SHP77 (cell line): ENCODE results near the gene ANKDD1A.

Experiments
- DNase-seq, 2 experiments: peaks; one replicate each; lab custom pipeline; 2025; lab: John Stamatoyannopoulos, UW

The ANKDD1A gene

DNA sequence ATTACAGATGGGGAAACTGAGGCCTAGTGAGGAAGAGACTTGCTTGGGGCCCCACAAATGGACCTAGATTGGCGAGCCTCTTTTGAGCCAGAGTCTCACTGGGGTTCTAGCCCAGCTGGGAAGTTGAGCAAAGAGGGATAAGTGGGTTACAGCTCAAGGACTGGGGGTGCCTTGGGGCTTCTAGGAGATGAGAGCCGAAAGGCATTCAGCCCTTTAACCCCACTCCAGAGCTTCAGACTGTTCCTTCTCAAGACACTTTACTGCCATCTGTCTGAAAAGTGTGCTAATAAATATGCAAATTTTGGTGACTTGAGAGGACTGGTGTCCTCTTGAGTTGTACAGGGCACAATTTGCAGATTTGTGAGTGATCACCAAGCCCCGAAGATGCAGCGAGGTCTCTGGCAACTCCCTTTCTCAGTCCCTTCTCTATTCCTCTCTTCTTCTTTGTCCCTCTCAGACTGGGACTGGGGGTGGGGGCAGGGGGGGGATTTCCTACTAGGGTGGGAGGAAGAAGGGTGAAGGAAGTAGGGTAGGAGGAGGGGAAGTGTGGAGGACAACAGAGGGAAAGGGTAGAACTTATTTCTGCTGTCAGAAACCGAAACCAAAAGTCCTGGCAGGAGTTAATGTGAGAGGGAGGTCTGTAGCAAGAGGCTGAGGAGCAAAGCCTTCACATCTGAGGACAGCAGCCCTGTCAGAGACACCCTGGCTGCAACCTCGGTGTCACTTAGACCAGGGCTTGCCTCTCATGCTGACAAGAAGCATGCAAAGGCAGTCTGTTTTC is 16.2 kb upstream of the ANKDD1A start:
- no peak for DNase-seq

DNA sequence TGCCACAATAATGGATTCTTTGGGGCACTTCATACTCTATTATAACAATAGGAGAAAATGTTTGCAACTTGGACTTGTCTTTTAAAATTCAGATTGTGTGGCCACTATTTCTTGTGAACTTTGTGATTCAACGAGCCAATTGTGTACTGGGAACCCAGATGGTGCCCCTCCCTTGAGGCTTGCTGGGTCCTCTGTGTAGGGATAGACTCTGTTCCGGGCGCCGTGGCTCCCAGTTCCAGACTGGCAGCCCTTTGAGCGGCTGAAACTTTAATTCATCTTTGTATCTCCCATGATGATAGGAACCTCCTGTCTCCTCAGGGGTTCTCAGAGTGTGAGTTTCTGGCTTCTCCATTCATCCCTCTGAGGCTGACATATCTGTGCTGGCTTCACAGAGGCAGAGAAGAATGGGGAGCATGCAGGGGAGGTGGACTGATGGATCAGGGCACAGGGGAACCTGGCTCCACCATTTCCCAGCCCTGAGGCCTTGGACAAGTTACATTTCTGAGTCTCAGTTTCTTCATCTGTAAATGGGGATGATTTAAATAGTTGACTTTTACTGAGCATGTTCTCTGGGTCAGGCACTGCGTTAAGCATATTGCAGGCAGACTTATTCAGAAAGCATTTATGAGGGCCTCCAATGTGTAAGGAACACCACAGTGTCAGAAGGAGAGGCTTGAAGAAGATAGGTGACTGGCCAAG is 15.2 kb upstream of the ANKDD1A start:
- DNase-seq = no peak

DNA sequence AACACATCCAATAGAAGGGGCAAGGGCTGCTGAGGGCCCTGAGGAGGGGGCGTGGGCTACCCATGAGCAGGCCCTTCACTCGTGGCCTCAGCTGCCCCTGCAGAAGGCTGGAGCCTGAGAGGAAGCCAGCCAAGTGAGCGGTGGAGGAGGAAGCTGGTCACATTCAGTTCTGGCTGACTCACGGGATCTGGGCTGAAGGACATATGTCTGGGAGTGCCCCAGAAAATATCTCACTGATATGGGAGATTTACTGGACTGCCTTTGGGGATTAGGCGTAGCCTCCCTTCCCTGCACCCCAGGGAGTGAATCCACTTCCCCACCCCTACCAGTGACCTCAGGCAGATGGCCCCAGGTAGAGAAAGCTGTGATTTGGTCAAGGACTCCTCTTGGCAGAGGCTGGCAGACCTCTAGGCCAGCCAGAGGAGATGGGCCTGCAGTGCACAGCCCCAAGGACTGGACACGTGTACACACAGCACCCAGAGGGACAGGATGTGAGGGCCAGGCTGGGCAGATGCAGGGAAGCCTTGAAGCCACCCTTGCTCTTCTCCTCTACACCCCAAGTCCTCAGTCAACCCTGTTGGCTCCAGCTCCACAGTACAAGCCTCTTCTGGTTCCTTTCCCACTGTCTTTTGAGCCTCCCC is 14.2 kb upstream of the ANKDD1A start:
- no peak for DNase-seq

DNA sequence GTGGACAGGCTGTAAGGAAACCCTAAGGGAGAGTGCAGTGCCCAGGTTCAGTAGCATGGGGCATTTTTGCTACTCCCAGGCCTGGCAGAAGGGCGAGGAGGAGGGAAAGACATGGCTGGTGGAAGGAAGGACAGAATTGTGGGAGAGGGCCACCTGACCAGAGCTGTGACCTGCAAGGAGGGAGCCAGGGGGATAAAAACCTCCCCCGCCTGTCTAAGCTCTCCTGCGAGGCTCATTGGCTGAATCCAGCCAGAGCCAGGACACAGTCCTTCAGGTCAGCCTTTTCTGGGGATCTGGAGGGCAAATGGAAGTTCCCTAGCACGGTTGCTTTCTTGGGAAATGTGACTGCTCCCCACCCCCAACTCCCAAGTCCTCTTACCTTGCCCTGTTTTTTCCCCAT is 13.3 kb upstream of the ANKDD1A start:
- no peak for DNase-seq

- DNase-seq = no peak
Measured at GRCh38 chr15:64901141-64901540, 10.6 kb upstream of the ANKDD1A start.

GRCh38 chr15:64901914-64902313 is 9.8 kb upstream of the ANKDD1A start:
- no peak for DNase-seq

DNA sequence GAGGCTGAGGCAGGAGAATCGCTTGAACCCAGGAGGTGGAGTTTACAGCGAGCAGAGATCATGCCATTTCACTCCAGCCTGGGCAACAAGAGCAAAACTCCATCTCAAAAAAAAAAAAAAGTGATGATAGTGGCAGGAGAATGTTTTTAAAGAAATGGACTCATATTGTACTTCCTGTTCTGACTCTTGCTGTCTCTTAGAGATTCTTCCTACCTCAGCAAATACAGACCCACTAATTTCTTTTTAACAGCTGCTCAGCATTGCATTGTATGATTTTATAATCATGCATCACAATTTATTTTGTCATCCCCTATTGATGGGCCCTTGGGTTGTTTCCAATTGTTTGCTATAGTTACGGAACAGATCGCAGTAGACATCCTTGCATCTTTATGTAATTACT is 8.8 kb upstream of the ANKDD1A start:
- no peak for DNase-seq

DNA sequence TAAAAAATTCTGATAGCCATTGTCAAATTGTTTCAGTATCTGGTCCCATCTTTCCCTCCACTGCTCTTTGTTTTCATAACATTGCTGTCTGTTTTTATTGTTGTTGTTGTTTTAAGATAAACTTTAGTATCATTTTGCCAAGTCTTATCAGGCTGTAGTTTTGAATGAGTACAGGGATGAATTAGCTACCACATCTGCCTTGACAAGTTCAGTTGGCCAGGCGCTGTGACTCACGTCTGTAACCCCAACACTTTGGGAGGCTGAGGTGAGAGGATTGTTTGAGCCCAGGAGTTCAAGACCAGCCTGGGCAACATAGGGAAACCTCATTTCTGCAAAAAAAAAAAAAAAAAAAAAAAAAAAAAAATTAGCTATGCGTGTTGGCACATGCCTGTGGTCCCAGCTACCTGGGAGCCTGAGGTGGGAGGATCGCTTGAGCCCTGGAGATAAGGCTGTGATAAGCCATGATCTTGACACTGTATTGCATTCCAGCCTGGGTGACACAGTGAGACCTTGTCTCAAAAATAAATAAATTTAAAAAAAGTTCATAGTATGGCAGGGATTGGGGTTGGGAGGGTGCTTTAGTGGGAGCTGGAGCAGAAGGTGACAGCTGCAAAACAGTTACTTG is 8.3 kb upstream of the ANKDD1A start:
- DNase-seq = no peak

DNA sequence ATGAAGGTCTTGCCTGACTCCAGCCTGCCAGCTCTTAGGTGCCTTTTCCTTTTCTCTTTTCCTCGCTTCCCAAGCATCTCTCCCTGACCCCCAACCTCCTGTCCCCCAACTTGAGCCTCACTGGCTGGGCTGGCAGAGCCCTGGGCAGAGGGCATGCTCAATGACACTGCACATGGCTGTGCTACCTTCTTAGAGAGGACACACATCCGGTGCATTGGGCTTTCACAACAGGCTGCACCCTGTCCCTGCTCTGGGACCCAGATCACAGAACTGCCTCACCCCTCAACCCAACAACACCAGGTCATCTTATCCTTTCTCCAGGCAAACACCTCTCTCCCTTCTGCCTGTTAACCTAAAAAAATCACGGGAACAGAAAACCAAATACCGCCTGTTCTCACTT is 7.5 kb upstream of the ANKDD1A start:
- no peak for DNase-seq

DNA sequence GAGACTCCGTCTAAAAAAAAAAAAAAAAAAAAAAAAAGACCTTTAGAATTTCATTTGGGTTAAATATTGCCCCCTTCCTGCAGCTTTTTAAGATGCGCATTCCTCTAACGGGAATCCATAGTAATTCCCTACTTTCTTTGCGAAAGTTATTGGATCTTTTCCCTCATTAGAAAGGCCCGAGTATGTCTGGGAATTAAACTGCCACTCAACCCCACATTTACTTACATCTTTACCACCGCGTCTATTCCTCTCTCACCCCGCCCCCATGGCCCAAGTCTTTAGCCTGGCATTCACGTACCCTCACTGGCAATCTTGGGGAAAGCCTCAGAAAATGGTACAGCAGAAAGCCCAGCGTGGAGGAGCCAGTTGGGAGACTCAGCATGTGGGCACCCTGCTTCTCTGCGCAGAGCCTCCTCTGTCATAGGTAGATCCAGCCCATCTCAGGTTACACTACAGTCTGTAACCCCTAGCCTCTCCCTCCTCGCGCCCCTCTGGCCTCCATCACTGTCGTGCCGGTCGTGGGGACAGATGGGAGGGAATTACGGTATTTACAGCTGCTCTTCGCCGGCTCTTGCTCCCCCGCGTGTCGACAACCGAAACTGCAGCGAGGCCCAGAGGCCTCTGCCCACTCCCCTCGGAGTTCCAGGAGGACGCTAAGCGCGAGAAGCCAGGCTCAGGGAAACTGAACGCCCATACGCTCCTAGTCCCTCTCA is 6.4 kb upstream of the ANKDD1A start:
- DNase-seq = peak; percentile 50 to 61

GRCh38 chr15:64905941-64906340 is 5.8 kb upstream of the ANKDD1A start:
- DNase-seq = no peak

GRCh38 chr15:64906402-64906801 is 5.3 kb upstream of the ANKDD1A start:
- no peak for DNase-seq

- DNase-seq = no peak
Measured at GRCh38 chr15:64907991-64908390, 3.7 kb upstream of the ANKDD1A start.

GRCh38 chr15:64909546-64909945 is 2.2 kb upstream of the ANKDD1A start:
- no peak for DNase-seq

DNA sequence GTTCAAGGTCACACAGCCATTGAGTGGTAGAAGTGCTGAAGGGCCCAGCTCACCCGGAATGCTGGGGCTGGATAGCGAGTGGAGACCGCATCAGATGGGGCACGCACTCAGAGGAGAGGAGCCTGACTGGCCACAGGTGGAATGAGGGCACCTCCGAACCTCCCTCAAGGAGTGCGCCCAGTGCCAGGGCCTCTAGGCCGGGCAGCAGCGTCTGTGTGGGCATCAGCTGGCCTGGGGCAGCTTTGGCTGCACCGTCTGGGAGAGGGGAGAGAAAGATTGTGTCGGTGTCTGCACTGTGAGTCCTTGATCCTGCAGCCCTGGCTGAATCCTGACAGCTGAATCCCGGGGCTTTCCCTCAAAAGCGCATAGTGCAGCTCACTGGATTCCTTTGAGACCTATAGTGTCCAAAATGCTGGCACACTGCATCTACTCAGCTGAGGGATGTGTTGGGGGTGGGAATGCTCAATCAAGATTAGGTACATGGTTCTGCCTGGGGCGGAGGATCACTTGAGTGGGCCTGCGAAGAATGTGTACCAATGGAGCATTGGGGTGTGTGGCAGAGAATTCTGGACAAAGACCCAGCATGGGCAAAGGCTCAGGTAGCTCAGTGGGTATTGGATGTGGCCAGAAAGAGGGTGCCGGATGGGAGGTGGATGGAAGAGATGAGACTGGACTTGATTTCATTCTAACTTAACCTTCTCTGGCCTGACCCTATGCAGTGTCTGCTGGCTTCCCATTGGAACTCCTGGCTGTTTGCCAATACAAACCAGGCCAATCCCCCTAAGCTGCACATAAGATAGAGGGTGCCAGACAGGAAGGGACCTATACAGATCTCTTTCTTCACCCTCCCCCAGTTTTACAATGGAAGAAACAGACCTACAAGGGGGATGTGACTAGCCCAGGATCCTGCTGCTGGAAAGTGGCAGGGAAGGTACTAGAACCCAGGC is 950 bp downstream of the ANKDD1A start:
- no peak for DNase-seq

DNA sequence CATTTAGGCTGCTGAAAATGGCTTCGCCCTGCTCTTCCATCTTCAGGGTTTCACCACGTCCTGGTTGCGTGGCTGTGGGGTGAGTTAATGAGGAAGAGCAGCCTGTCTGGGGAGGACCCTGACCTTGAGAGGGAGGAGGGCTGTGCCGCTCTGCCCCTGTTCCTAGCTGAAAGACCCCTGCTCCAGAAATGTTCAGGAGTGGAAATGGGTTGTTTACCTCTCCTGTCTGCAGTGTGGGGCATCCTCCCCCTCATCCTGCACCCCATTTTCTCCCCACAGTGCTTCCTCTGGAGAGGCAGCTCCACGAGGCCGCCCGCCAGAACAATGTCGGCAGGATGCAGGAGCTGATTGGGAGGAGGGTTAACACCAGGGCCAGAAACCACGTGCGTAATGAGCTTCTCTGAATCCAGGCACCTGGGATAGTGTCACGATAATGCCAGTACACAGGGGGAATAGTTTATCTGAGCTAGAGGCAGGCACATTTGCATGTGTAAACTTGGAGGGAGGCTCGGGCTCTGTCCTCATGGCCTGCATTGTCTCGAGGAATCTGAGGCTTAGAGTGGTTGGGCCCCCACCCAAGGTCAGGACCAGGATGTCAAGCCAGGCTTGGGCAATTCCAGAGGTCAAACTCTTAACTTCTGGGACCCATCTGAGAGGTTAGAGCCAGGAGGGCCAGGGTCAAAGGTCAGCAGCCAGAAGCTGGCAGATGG is 4.0 kb downstream of the ANKDD1A start:
- DNase-seq = no peak

- no peak for DNase-seq
Measured at GRCh38 chr15:64916365-64916764, 4.7 kb downstream of the ANKDD1A start.

DNA sequence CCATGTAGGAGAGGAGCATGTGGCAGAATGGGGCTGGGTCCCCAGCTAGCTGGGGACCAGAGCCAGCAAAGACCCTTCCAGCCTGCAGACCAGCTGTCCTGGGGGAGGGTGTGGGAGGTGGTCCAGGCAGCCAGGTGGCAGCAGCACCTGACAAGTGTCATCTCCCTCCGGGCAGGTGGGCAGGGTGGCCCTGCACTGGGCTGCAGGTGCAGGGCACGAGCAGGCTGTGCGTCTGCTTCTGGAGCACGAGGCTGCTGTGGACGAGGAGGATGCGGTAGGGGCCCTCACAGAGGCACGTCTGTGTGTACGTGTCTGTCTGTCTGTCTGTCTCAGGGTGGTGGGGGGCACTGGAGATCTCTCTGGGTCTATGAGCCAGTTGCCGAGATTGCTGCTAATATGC is 5.5 kb downstream of the ANKDD1A start:
- no peak for DNase-seq

GRCh38 chr15:64919721-64920120 is 8.0 kb downstream of the ANKDD1A start:
- no peak for DNase-seq

GRCh38 chr15:64921711-64922110 is 10.0 kb downstream of the ANKDD1A start:
- no peak for DNase-seq
